Measurements from ENCODE around the gene ENPP6.

DNA sequence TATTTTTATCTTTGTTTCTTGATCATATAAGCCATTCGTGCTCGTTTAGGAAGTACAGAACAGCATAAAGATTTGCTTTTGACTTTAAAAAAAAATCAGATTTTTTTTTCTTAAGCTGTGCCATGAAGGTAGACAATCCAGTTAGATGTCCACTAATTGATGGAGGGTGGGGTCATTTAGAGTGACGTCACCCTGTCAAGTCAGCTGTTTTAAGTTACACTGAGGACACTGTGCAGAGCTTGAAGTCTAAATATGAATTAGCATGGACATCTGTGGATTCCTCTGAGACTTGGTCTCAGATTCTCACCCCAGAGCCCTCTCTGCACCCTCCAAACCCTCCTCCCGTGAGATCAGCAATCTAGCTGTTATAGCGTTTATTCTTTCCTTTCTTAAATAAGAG, 63.9 kb downstream of the ENPP6 start:
- TF ChIP-seq POLR2A (IDR thresholded peaks at IDR 0.05; ENCODE audit: low read length) (no peak), GATA1 (IDR thresholded peaks at IDR 0.05; ENCODE audit: low read depth, low read length) (no peak)
